HepG2 (cell line): Measurements from ENCODE around the gene ANO2. TPM values are rescaled to one million over a fixed set of nuclear protein-coding genes. Genes with fewer than 3 reads are reported as not detected.

Source experiments
- ATAC-seq: fragments of 200-7000 bp; cut with Tn5 transposase; 3 replicates; pipeline ENCODE4 v1.9.1; 2020; ENCODE audit warnings: mild to moderate bottlenecking, moderate library complexity
- BruUV-seq: library from RNA; stranded (reverse); fragments of 400-500 nt; replicated peaks from 2 replicates; lab custom pipeline; 2021; lab: Mats Ljungman, UMichigan
- CTCF ChIA-PET: fragments of 300-600 bp; formaldehyde crosslinking; extraction: SDS; loops from one replicate; lab custom pipeline; 2021; ENCODE audit warnings: low total read pairs, inconsistent platforms, low intra/inter-chr PET ratio; lab: Yijun Ruan, JAX
- POLR2A ChIA-PET: fragments of 350-600 bp; sonication (Branson Sonifier 250); formaldehyde crosslinking; loops from one replicate; lab custom pipeline; 2020; ENCODE audit warnings: antibody characterized with exemption, inconsistent platforms; lab: Yijun Ruan, JAX
- DNase-seq: peaks from one replicate; pipeline ENCODE4 v3.0.0-alpha.2; 2015; ENCODE audit warnings: low spot score
- FAIRE-seq: peaks from 3 replicates; lab custom pipeline; 2011; peaks lifted over from hg19 to GRCh38; lab: Jason Lieb, UNC
- H2AFZ ChIP-seq: one replicate; pipeline ENCODE4 v1.6.1; 2011; ENCODE audit warnings: low read length, inconsistent platforms
- H3K27ac ChIP-seq: fragments of 300-600 bp; 3 replicates; pipeline ENCODE4 v1.8.0; 2011; ENCODE audit warnings: mixed run types, mild to moderate bottlenecking, mixed read lengths, low read length, inconsistent platforms; ENCODE audit not compliant: insufficient read depth; ENCODE audit errors: extremely low read length
- H3K27me3 ChIP-seq, 2 experiments: fragments of 200-600 bp in 1 of 2; 2 replicates in 1 of 2; 3 replicates in 1 of 2; pipeline versions ENCODE4 v1.6.0 to v1.8.0; 2011; ENCODE audit warnings: low read length in 2 of 2, mild to moderate bottlenecking in 2 of 2, moderate library complexity in 2 of 2, inconsistent platforms in 1 of 2; ENCODE audit not compliant: insufficient read depth in 2 of 2, control insufficient read depth in 1 of 2
- H3K36me3 ChIP-seq, 2 experiments: fragments of 200-600 bp in 1 of 2; replicated peaks in 1 of 2; 2 replicates in 1 of 2; 3 replicates in 1 of 2; pipeline versions ENCODE4 v1.5.1 to v1.8.0; 2011; ENCODE audit warnings: low read length in 2 of 2, inconsistent platforms in 1 of 2; ENCODE audit not compliant: insufficient read depth in 2 of 2, control insufficient read depth in 1 of 2
- H3K4me1 ChIP-seq: 2 replicates; pipeline ENCODE4 v1.5.1; 2012; ENCODE audit warnings: low read length, inconsistent platforms; ENCODE audit not compliant: insufficient read depth
- H3K4me2 ChIP-seq: 2 replicates; pipeline ENCODE4 v1.6.0; 2011; ENCODE audit warnings: low read depth, low read length, inconsistent platforms
- H3K4me3 ChIP-seq, 3 experiments: fragments of 200-600 bp in 1 of 3; sonication (generic), shearing (Covaris generic) in 1 of 3; replicated peaks in 1 of 3; 2 replicates each; pipeline ENCODE4 v1.5.1; 2011 to 2016; ENCODE audit warnings: low read length in 3 of 3, inconsistent platforms in 2 of 3, low read depth in 2 of 3, mild to moderate bottlenecking in 2 of 3, control low read depth in 1 of 3, mixed read lengths in 1 of 3; ENCODE audit not compliant: insufficient read depth in 1 of 3
- H3K79me2 ChIP-seq: one replicate; pipeline ENCODE4 v1.6.1; 2011; ENCODE audit warnings: low read length, inconsistent platforms; ENCODE audit not compliant: insufficient read depth
- H3K9ac ChIP-seq: 2 replicates; pipeline ENCODE4 v1.6.0; 2011; ENCODE audit warnings: mild to moderate bottlenecking, low read depth, low read length, inconsistent platforms; ENCODE audit not compliant: insufficient read depth
- H3K9me3 ChIP-seq: 2 replicates; pipeline ENCODE4 v1.5.1; 2012; ENCODE audit warnings: mild to moderate bottlenecking, low read length
- H4K20me1 ChIP-seq: 2 replicates; pipeline ENCODE4 v1.6.0; 2011; ENCODE audit warnings: inconsistent platforms, mild to moderate bottlenecking, low read length, moderate library complexity; ENCODE audit not compliant: insufficient read depth
- CBX5 ChIP-seq: sonication (generic); formaldehyde crosslinking; IDR thresholded peaks from 2 replicates; pipeline ENCODE4 v1.4.0; 2020; ENCODE audit warnings: missing genetic modification reagents, borderline replicate concordance
- GFI1 ChIP-seq: sonication (generic); formaldehyde crosslinking; IDR thresholded peaks from 2 replicates; pipeline ENCODE4 v1.5.0; 2020; ENCODE audit warnings: missing genetic modification reagents, mild to moderate bottlenecking, borderline replicate concordance
- HNRNPL ChIP-seq: fragments of 200-400 bp; formaldehyde crosslinking; IDR thresholded peaks from 2 replicates; pipeline ENCODE4 v1.6.1; 2017; ENCODE audit warnings: mild to moderate bottlenecking, low read depth, low read length
- MED8 ChIP-seq: sonication (generic); formaldehyde crosslinking; IDR thresholded peaks from 2 replicates; pipeline ENCODE4 v1.8.1; 2023; ENCODE audit warnings: mild to moderate bottlenecking, missing genetic modification reagents; ENCODE audit not compliant: insufficient replicate concordance
- RBM39 ChIP-seq: fragments of 200-400 bp; formaldehyde crosslinking; IDR thresholded peaks from one replicate; pipeline ENCODE4 v1.6.1; 2018; ENCODE audit warnings: antibody characterized with exemption, mild to moderate bottlenecking, low read depth, low read length; ENCODE audit not compliant: poor library complexity, severe bottlenecking
- ZSCAN31 ChIP-seq: sonication (generic); formaldehyde crosslinking; IDR thresholded peaks from 2 replicates; pipeline ENCODE4 v1.5.0; 2020; ENCODE audit warnings: low read depth, mild to moderate bottlenecking, missing genetic modification reagents
- WGBS: methylation state at CpG from one replicate; pipeline ENCODE4 v1.1.6; 2017; ENCODE audit warnings: low lambda C conversion rate; 5-methylcytosine and 5-hydroxymethylcytosine counted together
- in situ Hi-C: cut with HindIII; loops from 2 replicates; pipeline ENCODE4 v1.10.0; 2017; ENCODE audit warnings: low pct_unique_long_range_greater_than_20kb; ENCODE audit not compliant: extremely low pct_ligation_motif_present
- intact Hi-C: fragments of 100-400 bp; cut with micrococcal nuclease; formaldehyde crosslinking; loops from one replicate; pipeline ENCODE4 v1.10.0; 2022; ENCODE audit not compliant: unreplicated experiment
- polyA plus RNA-seq, 8 experiments: library from polyadenylated mRNA; depleted of rRNA in 3 of 8; stranded (reverse) in 7 of 8; unstranded in 1 of 8; fragments of >200 nt; fragmentation: Illumina TruSeq in 4 of 8; extraction: Trizol in 4 of 8; gene quantifications; 2 replicates each; pipeline versions ENCODE4 v1.2.1 to v1.2.3, GENCODE V29; 2011 to 2016; ENCODE audit warnings: low read depth in 4 of 8, missing spikeins in 1 of 8, mixed read lengths in 1 of 8; ENCODE audit not compliant: insufficient read depth in 1 of 8
- total RNA-seq, 5 experiments: library from RNA; depleted of rRNA; stranded (reverse); fragments of >200 nt; fragmentation: Illumina TruSeq; extraction: Trizol; gene quantifications; 2 replicates each; pipeline ENCODE4 v1.2.3, GENCODE V29; 2016; ENCODE audit warnings: low read depth in 1 of 5
- TF ChIP-seq, protein P1 (sequence below), 2 experiments: IDR thresholded peaks; 2 replicates each; pipeline ENCODE4 v1.6.1; 2011 to 2012; ENCODE audit warnings: low read length in 2 of 2, borderline replicate concordance in 1 of 2, low read depth in 1 of 2, mild to moderate bottlenecking in 1 of 2, moderate library complexity in 1 of 2
- TF ChIP-seq, protein P2 (sequence below): sonication (generic); formaldehyde crosslinking; IDR thresholded peaks from 2 replicates; pipeline ENCODE4 v1.8.0; 2022; ENCODE audit warnings: mild to moderate bottlenecking, missing genetic modification reagents, moderate library complexity

Gene ANO2
- total and polyA plus RNA-seq, 2 of the 13 experiments (the other 11 are each of a cell fraction or from before 2014, with no cell fraction given): 0.18 TPM; not detected in 1

DNA sequence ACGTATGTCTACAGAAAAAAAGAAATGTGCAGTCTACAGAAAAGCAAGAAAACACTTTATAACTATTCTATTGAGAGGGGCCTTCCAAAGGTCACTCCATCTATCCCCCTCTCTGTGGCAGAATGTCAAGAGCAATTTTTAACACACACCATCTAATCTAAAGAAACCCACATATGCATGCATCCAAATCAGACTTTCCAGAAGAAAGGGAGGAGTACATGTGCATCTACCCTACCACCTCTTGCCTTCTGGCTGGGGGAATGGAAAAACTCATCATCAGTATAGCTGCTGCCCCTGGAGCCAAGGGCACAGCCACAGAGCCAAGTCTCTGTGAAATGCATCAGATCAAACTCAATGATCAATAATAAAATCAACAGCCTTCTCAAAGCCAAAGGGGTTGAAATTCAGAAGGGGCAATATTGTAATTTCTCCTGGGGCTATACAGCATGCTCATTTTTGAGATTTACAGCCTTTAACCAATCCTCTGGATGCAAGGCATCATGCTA lies 63.9 kb downstream of the ANO2 start:
- FAIRE-seq (no peak), DNase-seq (no peak), ATAC-seq (no peak)
- Histone ChIP-seq H3K4me1 (no peaks in the 10 kb centered on the region), H4K20me1 (no peaks in the 10 kb centered on the region), H3K4me2 (no peak overlapping the region), H3K79me2 (no peaks in the 10 kb centered on the region), H2AFZ (no peak overlapping the region), H3K27ac (no peak overlapping the region), H3K4me3 (no peak overlapping the region), H3K36me3 (no peaks in the 10 kb centered on the region), H3K27me3 (no peaks in the 10 kb centered on the region; a peak in 2 of 5 replicates), H3K9me3 (no peaks in the 10 kb centered on the region), H3K9ac (no peak overlapping the region)
- CTCF ChIA-PET: no interaction called here
- BruUV-seq: no TSS peak
- intact Hi-C loops (no loop called here), in situ Hi-C loops (no loop called here)
- WGBS: 5% methylated on average over 1 of the region's 1 CpG
- no peak for TF ChIP-seq HNRNPL
- no peak for TF ChIP-seq CBX5 (CRISPR knock-in tag)
- TF ChIP-seq, protein P1, sequence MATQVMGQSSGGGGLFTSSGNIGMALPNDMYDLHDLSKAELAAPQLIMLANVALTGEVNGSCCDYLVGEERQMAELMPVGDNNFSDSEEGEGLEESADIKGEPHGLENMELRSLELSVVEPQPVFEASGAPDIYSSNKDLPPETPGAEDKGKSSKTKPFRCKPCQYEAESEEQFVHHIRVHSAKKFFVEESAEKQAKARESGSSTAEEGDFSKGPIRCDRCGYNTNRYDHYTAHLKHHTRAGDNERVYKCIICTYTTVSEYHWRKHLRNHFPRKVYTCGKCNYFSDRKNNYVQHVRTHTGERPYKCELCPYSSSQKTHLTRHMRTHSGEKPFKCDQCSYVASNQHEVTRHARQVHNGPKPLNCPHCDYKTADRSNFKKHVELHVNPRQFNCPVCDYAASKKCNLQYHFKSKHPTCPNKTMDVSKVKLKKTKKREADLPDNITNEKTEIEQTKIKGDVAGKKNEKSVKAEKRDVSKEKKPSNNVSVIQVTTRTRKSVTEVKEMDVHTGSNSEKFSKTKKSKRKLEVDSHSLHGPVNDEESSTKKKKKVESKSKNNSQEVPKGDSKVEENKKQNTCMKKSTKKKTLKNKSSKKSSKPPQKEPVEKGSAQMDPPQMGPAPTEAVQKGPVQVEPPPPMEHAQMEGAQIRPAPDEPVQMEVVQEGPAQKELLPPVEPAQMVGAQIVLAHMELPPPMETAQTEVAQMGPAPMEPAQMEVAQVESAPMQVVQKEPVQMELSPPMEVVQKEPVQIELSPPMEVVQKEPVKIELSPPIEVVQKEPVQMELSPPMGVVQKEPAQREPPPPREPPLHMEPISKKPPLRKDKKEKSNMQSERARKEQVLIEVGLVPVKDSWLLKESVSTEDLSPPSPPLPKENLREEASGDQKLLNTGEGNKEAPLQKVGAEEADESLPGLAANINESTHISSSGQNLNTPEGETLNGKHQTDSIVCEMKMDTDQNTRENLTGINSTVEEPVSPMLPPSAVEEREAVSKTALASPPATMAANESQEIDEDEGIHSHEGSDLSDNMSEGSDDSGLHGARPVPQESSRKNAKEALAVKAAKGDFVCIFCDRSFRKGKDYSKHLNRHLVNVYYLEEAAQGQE (IDR thresholded peaks at IDR 0.05; ENCODE audit: borderline replicate concordance in 1 of 2, low read depth in 1 of 2, low read length in 2 of 2): no peak
- TF ChIP-seq, protein P2, sequence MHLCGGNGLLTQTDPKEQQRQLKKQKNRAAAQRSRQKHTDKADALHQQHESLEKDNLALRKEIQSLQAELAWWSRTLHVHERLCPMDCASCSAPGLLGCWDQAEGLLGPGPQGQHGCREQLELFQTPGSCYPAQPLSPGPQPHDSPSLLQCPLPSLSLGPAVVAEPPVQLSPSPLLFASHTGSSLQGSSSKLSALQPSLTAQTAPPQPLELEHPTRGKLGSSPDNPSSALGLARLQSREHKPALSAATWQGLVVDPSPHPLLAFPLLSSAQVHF (CRISPR knock-in tag): no peak
- TF ChIP-seq MED8 (CRISPR knock-in tag): no peak
- TF ChIP-seq GFI1 (CRISPR knock-in tag): no peak
- TF ChIP-seq ZSCAN31 (CRISPR knock-in tag): no peak
- no peak for TF ChIP-seq RBM39
- POLR2A ChIA-PET: no interaction called here
